ENCODE measurements around the gene WHAMM. TPM values are rescaled to one million over a fixed set of nuclear protein-coding genes. Genes with fewer than 3 reads are reported as not detected.

Gene WHAMM
- total RNA-seq, 2 donors from 2014 or later, result 6.0 to 9.2 TPM

DNA sequence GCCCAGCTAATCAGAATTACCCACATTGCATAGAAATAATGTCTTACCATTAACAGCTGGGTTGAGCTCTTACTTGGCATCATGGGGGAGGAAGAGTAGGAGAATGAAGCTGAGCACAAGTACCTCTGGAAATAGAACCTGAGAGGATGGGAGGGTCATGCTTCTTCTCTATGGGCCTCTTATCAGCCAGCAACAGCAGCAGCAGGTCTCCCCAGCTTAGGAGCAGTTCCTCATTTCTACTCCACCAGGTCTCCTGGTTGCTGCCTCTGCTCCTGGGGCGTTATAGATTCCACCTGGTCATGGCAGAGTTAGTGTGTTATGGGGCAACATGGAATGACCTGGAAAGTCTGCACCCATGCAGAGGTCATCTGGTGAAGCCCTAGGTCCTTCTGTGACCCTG is 6.9 kb upstream of the WHAMM start:
- H3K36me3 ChIP-seq (replicated peaks in 1 of 2; ENCODE audit: insufficient read depth in 1 of 2, low read depth in 2 of 2), result no peaks in the 10 kb centered on the region
- no peak overlapping the region for H3K27ac ChIP-seq
- DNase-seq, result no peak
- H3K27me3 ChIP-seq, result no peaks in the 10 kb centered on the region
- H3K4me1 ChIP-seq, result no peaks in the 10 kb centered on the region
- ATAC-seq, result no peak
- intact Hi-C loops (cut with DNase I), result no loop called here
- WGBS, 2 donors, result 92% methylated on average over 1 of the region's 1 CpG; no CpG with 5 or more reads in 1 of the 2 donors
- no peak overlapping the region for H3K4me3 ChIP-seq
- no peaks in the 10 kb centered on the region for H3K9me3 ChIP-seq
- TF ChIP-seq CTCF (IDR thresholded peaks at IDR 0.05) (no peak), POLR2A (IDR thresholded peaks at IDR 0.05) (no peak)

DNA sequence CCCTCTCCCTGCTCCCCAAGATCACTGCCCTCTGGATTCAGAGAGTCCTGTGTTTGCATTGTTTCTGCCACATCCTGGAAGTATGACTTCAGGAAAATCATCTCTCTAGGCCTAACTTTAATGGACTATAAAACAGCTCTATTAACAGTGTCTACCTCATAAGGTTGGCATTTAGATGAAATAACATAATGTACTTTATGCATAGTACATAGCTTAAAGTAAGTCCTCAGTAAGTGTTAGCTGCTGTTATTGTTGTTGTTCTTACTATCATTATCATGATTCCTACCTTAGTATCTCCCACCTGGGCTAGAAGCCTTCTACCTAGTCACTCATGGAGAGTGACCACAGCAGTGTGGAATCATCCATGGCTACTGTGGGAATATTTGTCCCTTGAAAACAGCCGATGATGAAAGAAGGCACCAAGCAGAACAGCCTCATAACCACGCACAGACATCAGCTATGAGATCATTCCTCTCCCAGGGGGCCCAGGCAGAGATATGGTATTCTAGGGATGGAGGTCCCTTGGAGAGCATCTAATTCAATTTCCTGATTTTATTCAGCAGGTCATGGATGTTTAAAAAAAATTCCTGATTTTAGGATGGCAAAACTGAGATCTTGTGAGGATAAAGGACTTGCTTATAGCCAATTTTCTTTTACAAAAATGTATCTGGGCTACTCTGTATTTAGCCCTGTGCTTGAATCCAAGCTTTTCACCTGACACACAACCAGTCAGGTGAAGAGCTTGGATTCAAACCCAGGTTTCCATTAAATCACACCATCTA is 5.4 kb upstream of the WHAMM start:
- peaks cover 3% of the 10 kb centered on the region for H3K4me1 ChIP-seq
- DNase-seq (no peak), ATAC-seq (no peak)
- no peak for TF ChIP-seq CTCF (IDR thresholded peaks at IDR 0.05)
- TF ChIP-seq POLR2A (IDR thresholded peaks at IDR 0.05), result no peak
- no peaks in the 10 kb centered on the region for H3K27me3 ChIP-seq
- H3K27ac ChIP-seq, result peak overlapping the region in 3 of 4 donors; percentile 18 to 41 (median 33)
- no peaks in the 10 kb centered on the region for H3K36me3 ChIP-seq (replicated peaks in 1 of 2; ENCODE audit: insufficient read depth in 1 of 2, low read depth in 2 of 2)
- H3K9me3 ChIP-seq, result no peaks in the 10 kb centered on the region
- 84 to 85% methylated on average over 2 of the region's 2 CpGs for WGBS, 2 donors
- H3K4me3 ChIP-seq, result no peak overlapping the region
- intact Hi-C loops (cut with DNase I), result no loop called here

DNA sequence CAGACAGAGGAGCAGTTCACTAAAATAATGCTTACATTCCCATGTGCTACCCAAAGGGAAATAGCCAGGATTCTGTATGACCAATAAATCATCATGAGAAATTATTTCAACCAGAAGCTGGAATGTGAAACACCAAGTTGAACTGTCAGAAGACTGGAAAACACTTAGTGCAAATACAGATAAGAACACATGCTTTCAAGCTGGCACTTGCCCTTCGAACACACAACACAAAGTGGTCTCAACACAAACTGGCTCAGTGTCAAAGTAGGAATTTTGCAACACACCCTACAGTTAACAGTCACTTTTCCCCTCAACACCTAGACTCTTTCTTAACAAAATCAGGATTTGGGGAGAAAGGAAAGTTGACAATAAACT is 4.9 kb upstream of the WHAMM start:
- TF ChIP-seq CTCF (IDR thresholded peaks at IDR 0.05) (no peak), POLR2A (IDR thresholded peaks at IDR 0.05) (no peak)
- no peaks in the 10 kb centered on the region for H3K27me3 ChIP-seq
- WGBS, 2 donors, result 8 to 15% methylated on average over 1 of the region's 1 CpG
- peaks cover 4% of the 10 kb centered on the region for H3K4me1 ChIP-seq
- no peaks in the 10 kb centered on the region for H3K9me3 ChIP-seq
- DNase-seq, result no peak
- ATAC-seq, result no peak
- intact Hi-C loops (cut with DNase I), result no loop called here
- H3K27ac ChIP-seq, result peak overlapping the region in 3 of 4 donors; percentile 18 to 41 (median 33)
- no peak overlapping the region for H3K4me3 ChIP-seq
- H3K36me3 ChIP-seq (replicated peaks in 1 of 2; ENCODE audit: insufficient read depth in 1 of 2, low read depth in 2 of 2), result no peaks in the 10 kb centered on the region

- DNase-seq (no peak), ATAC-seq (no peak)
- Histone ChIP-seq H3K27me3 (no peaks in the 10 kb centered on the region), H3K36me3 (replicated peaks in 1 of 2; ENCODE audit: insufficient read depth in 1 of 2, low read depth in 2 of 2) (no peaks in the 10 kb centered on the region), H3K4me1 (peaks cover 5% of the 10 kb centered on the region), H3K9me3 (no peaks in the 10 kb centered on the region), H3K27ac (peak within 1 kb of the TSS in 2 of 4 donors; percentile 33 to 41), H3K4me3 (no peak within 1 kb of the TSS)
- no peak for TF ChIP-seq POLR2A (IDR thresholded peaks at IDR 0.05)
- TF ChIP-seq CTCF (IDR thresholded peaks at IDR 0.05), result no peak
- WGBS, 2 donors, result 75 to 81% methylated on average over 2 of the region's 2 CpGs
- intact Hi-C loops (cut with DNase I), result no loop called here
These were observed 3.4 kb upstream of the WHAMM start, which contains the start of gene FSD2 for GRCh38 chr15:82805994-82806406. Gene FSD2 (minus strand): TSS chr15:82806069. CDS start chr15:82787390, 18,679 bp downstream.
